ENCODE measurements around the gene NR2F2.

NR2F2 gene

DNA sequence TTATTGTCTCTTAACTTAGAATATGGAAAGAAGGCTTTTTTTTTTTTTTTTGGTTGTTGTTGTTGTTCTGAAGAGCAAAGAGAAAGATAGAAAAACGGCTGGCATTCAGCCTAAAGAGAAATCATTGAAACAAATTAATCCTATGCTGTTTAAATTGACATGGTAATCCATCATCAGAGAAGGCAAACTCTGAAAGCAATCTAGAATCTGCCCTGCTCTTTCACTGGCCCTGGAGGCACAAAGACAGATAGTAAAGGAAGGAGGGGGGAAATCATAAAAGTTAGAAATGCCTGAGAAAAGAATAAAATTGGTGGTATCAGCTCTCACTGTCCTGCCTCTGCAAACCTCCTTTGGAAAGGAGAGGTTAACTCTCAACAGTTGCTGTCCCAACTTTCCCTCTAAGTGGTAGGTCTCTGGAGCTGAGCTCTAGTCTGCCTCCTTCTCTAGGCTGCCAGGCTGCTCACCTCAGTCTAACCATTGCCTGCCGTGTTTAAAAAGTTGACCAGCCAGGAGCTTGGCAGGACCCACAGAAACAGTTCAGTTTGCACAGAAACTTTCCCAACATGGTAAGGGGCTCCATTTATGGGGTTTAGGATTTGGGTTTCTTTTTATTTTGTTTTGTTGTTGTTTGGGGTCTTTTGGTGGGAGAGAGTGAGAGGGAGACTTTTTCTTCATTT, 13.4 kb upstream of the NR2F2 start:
- no peak for DNase-seq (ENCODE audit: low read depth in 2 of 2)

DNA sequence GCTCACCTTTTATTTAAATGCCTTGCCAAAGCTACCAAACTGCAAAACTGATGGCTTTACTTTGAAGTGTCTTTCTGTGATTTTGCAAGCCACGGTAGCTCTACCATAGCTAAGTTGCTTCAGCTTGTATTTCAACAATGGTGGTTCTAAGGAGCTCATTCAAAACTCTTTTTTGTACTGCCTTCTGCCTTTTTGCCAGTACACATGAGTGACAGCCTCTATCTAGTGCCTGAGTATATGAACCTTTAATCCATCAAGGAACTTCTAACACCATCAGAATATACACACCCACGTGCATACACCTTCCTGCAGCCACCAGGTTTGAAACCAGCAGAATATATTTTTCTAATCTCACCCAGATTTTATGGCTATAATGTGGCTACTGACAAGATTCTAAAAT, 10.4 kb upstream of the NR2F2 start:
- no peak for DNase-seq (ENCODE audit: low read depth in 2 of 2)

DNA sequence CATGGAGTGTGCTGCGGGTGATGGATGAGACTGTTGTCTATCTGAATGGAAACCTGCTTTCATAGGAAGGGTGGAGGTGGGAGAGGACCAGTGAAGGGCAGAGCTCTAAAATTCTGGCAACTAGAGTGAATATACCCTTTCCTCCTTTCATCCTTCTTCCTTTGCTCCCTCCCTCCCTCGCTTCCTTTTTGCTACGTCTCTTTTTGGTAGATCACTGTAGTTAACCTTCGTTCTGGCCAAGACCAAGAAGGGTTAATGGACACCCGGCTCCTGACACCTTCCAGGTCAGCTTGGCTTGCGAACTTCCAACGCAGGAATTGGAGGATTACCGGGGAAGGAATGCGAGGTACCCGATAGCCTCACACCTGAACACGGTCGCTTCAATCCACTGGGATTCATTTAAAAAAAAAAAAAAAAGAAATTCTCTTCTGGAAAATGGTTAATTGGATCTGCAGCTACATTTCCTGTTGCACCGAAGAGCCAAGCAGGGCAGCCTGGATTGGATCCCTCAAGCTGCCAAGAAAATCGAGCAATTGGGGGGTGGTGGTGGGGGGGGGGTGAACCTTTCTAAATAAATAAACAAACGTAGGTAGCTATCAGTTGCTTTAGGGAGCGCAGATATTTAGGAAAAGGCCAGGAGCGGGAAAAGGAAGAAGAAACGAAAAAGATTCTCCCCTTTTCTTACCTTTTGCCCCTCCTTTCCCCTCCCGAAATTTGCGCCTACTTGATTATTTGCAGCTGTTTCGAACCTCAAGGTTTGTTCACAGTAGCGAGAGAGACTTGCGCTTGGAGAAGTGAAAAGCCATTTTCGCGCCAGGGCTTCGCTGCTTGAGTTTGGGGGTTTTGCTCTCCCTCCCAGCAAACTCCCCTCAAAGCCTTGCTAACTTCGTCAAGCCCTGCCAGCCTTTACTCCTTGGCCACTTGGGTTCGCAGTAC, 9.5 kb upstream of the NR2F2 start:
- no peak for DNase-seq (ENCODE audit: low read depth in 2 of 2)

DNA sequence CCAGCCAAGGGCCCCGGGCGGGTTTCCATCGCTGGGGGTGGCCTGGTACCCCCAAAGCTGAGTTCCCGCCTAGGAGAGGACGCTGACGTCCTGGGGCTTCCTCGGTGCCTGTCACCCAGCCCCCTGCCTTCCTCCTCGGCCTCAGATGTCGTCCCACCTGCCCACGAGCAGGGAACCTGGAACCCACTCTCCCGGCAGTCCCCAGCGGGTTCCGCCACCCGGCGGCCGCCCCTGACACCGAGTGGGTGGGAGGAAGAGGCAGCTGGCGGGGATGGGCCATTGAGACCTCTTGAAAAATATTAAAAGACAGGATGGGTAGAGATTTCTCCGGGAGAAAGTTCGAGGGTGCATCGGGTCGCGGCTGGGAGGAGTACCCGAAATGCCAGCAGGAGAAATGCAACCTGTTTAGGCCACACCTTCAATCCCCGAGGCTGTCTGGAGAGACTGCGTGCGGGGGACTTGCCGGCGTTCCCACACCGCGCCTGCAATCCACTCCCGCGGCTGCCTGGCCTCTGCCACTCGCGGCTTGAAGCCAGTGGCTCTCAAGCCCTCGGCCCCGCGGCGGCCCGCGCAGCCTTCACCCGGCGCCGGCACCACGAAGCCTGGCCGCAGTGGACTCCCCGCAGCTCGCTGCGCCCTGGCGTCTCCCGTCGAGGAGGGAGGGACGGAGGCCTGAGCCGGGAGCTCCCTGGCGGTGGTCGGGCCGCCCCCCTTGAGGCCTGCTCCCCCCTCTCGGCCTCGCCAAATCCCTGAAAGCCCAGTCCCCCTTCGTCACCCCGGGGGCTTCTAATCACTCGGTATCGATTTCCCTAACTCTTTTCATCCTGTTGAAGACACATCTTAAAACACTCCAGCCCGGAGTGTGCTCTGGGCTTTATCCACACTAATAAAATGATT, 8.6 kb upstream of the NR2F2 start:
- DNase-seq (ENCODE audit: low read depth in 2 of 2) = no peak

DNA sequence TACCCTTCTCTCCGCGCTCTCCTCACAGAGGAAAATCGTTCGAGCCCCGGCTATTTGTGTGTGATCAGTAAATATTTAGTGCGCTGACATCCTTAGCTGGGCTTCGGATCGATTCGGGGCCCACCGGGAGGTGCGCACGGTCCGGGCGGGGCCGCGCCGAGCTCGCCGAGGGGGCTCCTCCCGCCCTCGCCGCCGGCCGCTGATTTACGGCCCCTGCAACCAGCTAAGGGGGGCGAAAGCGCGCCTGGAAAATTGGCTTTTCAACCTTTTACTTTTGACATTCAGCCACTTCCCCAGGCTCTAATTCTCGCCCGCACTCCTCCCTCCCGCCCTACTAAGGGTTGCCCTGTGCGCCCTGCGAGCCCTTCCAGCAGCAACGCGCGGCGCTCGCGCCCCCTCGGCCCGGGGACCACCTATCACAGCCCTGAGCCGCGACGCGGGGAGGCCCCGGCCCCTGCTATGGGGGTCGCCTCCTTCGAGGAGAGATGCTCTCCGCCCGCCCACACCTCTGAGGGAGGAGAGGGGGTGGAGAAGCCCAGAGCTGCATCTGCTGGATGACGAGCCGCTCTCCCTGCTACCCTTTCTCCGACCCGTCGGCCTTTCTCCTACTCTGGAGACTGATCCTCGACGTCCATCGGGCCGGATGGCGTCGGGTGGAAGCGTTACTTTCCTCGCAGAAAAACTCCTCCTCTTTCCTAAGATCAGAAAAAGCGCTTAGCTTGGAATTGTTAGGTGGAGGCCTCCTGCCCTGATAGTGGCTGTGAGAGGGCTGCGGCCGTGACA, 7.8 kb upstream of the NR2F2 start:
- no peak for DNase-seq (ENCODE audit: low read depth in 2 of 2)

DNA sequence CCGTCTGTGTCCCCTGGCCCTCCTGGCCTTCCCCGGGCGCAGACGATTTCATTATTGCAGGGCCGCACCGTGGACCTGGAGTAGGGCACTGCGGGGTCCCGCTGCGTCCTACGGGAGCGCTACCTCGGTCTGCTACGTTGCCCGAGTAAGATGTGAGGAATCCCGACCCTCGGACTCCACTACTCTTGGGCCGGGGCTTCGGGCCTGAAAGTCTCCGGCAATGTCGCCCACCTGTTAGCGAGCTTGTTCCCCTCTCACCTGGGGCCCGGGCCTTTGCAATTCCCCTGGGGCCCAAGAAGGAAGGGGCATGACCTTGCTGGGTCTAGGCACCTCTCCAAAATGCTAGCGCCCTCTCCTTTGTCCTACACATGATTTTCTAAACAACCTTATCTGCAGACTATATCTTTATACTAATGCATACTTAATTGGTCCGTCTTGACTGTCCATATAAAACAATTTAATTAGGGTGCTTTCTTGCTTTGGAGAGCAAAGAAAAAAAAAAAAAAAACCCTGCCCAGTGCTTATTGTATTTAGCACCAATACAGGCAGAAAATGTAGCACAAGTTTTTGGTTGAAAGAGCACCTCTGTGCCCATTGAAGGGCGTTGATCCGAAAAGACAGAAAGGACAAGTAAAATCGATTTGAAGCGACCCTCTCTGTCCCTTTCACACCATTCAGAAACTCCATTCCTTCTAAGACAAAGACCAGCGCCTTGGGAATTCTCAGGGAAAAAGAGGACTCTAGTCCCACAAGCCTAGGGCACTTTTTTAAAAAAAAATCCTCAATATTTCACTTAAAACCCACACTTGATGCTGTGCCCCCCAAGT, 7.0 kb upstream of the NR2F2 start:
- no peak for DNase-seq (ENCODE audit: low read depth in 2 of 2)

DNA sequence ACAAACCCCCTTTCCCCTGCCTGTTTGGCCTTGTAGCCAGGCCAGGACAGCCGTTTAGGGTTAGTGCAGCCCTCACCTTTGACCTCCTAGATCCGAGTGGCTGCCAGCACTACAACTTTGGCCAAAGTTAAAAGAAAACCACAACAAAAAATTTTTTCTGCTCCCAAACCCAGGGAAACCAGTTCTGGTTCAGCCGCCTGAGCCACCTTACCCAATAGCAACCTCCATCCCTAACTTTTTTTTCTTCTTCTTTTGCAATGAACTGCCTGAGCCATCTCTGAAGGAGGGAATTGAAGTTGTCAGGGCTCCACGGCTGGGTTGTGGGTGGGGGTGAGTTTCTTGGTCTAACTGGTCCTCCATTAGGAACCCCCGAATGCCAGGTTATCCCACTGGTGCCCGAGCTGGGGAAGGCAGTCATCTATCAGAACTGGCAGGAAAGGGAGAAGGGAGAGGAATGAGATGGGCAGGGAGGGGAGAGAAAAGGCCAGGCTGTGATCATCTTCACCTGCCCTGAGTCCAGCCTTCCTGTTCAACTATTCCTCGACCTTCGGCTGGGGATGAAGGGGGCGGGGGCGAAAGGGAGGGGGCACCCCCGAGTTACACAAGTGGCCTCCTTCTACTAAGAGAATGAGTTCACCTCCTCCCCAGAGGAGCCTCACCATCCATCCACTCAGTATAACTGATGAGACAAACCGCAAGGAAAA, 6.2 kb upstream of the NR2F2 start:
- no peak for DNase-seq (ENCODE audit: low read depth in 2 of 2)

DNA sequence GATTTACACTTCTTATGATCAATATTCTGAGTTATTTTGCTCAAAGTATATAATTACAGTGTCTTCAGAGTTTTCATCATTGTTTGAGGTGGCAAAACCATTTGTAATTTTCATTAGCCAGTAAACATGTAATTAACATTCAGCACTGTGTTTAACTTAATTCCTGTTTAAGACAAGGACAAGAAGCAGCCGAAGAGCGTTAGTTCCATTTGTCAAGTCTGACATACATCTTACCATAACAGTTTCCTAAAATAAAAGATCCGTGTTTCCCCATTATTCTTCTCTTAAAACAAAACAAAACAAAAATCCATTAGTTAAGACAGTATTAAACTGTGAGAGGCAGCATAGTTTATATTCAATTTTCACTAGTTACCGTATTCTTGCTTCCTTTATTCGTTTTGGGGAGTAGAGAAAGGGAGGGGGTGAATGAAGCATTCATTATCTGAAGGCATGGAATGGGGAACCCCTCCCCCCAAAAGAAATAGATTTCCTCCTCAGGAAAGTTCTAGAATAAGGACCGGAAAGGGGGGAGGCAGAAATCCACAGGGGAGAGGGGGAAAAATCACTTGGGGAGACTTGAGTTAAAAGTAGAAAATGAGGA, 5.5 kb upstream of the NR2F2 start:
- no peak for DNase-seq (ENCODE audit: low read depth in 2 of 2)

DNA sequence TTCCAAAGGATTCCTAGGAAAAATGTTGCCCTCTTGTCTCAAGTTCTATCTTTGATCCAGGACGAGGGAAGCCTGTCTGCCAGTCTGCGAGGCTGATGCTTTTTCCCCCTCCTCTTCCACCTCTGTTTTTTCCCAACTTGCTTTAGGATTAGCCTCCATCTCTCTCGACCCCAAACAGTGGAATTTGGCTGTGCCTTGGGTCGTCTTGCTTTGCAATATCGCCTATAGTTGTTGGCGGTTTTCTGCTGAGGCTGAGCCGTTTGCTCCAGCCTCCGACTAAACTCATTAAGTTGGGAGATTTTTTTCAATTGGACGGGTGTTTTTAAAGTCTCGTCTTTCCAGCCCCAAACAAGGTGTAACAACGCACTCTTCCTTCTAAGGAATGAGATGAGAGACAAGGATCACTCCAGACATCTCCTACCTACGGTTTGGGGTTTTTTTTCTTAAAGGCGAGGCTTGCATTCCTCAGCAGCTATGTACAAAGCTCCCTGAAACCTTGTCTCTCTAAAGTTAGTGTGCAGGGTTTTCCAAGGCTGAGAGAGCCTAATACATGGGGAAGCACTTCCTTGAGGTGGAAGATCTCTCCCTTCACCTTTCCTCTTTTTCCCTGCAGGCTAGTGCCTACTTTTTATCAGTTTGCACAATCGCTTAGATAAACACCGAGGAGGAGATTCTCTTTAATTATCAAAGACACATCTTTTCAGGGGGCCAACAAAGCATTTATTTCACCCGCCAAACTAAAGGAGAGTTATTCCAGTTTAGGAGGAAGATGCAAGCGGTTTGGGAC, 4.8 kb upstream of the NR2F2 start:
- no peak for DNase-seq (ENCODE audit: low read depth in 2 of 2)

DNA sequence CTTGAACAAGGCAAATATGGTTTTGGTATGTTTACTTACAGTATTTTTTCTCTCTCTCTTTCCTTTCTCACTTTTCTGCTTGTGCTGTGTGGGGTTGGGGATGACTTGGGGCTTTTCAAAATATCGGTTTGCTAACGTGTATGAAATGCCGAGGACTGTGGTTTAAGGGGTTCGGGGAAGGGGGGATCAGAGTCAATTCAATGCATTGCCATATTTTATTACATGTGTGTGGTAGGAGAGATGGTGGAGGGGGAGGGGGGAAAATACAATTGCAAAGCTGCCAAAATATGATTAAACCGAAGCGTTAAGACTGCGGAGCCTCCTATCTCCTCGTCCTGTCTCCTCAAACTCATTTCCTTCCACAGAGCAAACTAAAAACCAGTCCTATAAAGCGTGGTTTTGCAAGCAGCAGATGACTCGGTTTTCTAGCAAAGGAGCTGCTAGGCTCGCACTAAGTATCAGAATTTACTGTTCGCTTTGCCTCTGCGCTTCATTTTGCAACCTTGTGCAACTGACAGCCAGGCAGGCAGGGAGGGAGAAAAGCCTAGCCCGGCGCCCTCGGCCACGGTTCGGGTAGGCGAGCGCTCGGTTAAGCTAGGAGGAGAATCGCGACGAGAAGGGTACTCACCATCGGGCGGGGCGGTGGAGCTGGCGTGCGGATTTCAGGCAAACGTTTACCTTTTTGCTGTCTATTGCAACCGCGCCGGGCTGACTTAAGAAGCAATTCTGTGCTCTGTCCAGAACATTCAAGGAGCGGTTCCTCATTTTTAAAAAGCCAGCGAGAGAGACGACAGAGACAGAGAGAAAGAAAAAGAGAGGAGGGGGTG, 4.0 kb upstream of the NR2F2 start:
- no peak for DNase-seq (ENCODE audit: low read depth in 2 of 2)

DNA sequence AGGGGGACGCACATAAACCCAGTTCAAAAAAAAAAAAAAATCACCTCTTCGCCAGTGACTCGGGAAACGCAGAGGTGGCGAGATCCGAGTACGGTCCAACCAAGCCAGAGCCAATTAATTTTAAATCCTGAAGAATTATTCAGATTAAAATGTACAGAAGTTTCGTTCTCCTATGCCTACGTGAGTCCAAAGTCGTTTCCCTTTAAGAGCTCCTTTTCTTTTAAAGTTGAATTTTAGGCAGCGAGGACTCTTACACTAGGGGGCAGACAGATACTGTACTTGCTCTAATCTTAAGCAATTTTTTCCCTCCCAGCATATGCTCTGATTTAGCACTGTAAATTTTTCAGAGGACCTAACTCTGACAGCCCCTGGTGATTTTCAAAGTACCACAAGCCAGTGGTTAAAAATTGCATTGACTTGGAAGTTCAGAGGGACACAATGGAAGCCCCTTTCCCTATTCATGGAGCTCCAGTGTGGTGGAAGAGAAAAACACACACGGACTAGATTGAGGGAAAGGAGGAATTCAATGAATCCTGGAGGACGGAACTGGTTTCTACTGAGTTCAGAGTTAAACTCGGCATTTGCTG, 3.3 kb upstream of the NR2F2 start:
- DNase-seq (ENCODE audit: low read depth in 2 of 2) = no peak

DNA sequence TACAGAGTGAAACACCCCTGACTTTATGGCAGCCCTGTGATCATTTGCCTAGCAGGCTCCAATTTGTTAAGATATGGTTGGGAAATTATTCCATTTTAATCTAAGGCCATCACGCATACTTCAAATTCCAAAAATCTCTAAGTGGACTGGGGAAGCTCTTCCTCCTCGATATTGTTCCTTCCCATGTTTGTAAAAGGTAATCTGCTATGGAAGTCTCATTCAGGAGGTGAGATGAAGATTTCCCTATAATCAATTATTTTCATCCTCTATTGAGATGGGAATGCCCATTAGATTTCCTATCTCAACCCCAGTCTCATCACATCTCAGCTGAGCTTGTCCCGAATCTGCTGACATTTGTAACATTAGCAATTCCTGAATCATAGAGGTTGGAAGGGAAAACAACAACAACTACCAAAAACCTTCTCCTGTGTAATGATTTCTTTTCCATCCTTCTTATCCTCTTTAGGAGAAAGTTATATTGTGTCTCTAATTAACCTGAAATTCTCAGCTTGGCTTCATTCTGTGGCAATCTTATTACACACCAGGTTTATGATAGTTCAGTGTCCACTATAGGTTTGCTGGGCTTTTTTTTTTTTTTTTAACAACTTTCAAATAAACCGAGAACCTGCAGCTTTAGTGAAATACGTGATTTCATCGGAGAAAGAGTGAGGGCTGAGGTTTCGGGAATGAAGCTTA, 2.2 kb upstream of the NR2F2 start:
- DNase-seq (ENCODE audit: low read depth in 2 of 2) = no peak

DNA sequence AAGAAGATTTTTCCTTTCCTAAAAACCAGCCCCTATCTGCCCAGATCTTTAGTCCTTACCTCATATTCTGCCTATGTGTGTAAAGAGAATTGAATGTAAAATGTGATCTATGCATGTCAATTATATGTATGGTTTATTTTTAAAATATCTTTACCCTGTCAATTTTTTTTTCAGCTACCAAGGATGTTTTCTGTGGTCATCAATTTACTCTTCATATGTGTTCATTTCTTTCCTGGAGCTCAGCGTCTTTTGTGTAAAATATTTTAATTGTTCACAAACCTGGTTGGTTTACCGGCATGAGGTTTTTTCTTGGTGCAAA, 1.7 kb upstream of the NR2F2 start:
- DNase-seq (ENCODE audit: low read depth in 2 of 2) = no peak

DNA sequence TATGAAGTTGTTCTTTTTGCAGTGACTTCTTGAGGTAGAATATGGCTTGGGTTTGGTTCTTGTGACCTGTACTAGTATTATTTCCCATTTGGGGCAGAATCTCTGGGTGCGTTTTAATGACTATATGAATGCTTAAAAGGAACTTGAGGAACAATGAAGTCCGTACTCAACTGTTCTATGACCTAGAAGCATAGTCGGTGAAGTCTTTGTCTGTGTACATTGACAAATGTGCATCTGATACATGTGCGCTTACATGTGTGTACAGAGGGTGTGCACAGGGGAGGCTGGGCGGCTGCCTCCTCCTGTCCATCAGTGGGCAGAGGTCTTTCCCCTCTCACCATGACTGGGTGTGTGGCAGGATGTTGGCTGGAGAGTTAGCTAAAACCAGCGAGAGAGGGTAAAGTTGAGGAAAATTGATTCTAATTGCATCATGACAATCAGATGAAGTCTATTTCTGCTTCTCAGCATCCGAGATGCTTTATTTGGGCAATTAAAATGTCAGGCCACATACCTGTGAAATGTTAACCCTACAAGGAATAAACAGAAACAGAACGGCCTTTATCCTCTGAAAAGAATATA, 1.0 kb upstream of the NR2F2 start:
- no peak for DNase-seq (ENCODE audit: low read depth in 2 of 2)

DNA sequence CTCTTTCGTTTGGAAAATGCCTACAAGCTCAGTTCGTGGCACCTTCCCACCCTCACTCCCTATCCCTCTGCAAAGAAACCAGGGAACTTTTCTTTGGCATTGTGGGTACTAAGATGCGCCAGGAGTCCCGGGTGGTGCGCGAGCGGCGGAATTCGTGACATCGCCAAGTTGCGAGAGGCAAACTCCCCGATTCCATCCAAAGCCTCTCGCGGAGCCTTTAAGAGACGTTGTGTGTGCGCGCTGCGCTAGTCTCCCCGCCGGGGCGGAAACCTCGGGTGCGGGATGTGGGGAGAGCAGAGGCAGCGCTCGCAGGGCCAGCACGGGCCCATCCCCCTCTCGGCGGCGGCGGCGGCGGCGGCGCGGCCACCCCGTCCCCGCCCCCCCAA, 443 bp upstream of the NR2F2 start:
- DNase-seq (ENCODE audit: low read depth in 2 of 2) = no peak

DNA sequence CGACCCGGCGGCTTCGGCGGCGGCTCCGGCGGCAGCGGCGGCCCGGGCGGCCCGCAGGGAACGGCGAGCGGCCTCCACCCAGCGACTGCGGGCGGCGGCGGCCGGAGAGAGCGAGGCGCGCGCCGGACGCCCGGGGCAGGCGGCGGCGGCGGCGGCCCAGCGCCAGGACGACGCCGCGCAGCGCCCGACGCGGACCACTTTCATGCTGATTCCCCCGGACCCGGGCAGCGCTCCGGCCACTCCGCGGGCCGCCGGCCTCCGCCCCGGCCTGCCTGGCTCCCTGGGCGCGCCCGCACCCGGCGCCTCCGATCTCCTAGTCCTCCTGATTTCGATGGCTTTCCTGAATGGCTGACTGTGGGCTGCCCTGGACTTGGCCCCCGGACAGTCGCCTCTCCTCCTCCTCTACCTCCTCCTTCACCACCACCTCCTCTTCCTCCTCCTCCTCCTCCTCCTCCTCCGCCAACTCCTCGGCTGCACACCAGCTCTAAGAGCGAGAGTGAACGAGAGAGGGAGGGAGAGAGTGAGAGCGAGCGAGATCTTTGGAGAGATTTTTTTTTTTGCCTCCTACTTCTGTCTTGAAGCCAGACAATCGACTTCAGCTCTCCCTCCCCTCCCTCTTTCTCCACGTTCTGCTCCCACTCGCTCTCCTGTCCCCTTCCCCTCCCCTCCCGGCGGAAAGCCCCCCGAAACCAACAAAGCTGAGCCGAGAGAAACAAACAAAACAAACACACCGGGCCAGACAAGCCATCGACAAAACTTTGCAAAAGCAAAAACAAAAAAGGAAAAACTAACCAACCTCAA, 844 bp downstream of the NR2F2 start:
- DNase-seq (ENCODE audit: low read depth in 2 of 2) = no peak
